Measurements from ENCODE around the gene RDM1.

Gene RDM1, protein sequence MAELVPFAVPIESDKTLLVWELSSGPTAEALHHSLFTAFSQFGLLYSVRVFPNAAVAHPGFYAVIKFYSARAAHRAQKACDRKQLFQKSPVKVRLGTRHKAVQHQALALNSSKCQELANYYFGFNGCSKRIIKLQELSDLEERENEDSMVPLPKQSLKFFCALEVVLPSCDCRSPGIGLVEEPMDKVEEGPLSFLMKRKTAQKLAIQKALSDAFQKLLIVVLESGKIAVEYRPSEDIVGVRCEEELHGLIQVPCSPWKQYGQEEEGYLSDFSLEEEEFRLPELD

GRCh38 chr17:35930211-35931065 lies at the start of gene RDM1:
TSS of gene RDM1 (minus strand) at chr17:35930773. CDS start at chr17:35930727, 46 bp downstream.
- in situ Hi-C loops (cut with MboI; ENCODE audit: low sequenced_read_pairs): loop anchor here (10.0 kb wide), 1 partner anchor 46 kb away; the partner anchor contains the start of gene CCL5

GRCh38 chr17:35978346-35978745 lies 47.8 kb upstream of the RDM1 start:
- in situ Hi-C loops (cut with MboI; ENCODE audit: low sequenced_read_pairs): loop anchor here (10.0 kb wide), 2 partner anchors 96 to 506 kb away; partner anchors contain the start of gene ZNHIT3

DNA sequence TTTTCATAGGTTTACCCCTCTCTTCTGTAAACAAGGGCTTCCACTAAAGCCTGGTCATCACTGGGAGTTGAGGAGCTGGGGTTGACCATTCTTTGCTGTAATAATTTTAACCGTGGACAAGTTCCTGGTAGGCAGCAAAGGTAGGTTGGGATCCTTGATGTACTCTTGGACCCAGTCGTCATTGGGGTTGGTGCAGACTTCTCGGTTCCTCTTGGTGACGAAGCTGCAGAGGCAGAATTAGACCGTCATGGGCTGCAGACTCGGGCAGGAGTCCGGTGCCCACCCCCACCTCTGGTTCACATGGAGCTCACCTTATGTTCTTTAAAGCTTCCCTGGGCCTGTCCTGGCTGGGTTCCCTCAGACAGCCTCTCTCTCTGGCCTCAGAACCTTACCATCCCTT lies 46.9 kb upstream of the RDM1 start:
- in situ Hi-C loops (cut with MboI; ENCODE audit: low sequenced_read_pairs): loop anchor here (10.0 kb wide), 2 partner anchors 97 to 507 kb away; partner anchors contain the start of gene ZNHIT3

- in situ Hi-C loops (cut with MboI; ENCODE audit: low sequenced_read_pairs): loop anchor here (5.0 to 10.0 kb wide), 3 partner anchors 101 to 511 kb away; partner anchors contain the start of gene ZNHIT3
Observed at GRCh38 chr17:35973333-35974260, 43.0 kb upstream of the RDM1 start.

GRCh38 chr17:35972945-35973332 lies 42.4 kb upstream of the RDM1 start:
- in situ Hi-C loops (cut with MboI; ENCODE audit: low sequenced_read_pairs): loop anchor here (5.0 to 10.0 kb wide), 3 partner anchors 102 to 512 kb away; partner anchors contain the start of gene ZNHIT3

- in situ Hi-C loops (cut with MboI; ENCODE audit: low sequenced_read_pairs): loop anchor here (5.0 to 10.0 kb wide), 3 partner anchors 102 to 512 kb away; partner anchors contain the start of gene ZNHIT3
Observed at GRCh38 chr17:35972535-35972934, 42.0 kb upstream of the RDM1 start.

DNA sequence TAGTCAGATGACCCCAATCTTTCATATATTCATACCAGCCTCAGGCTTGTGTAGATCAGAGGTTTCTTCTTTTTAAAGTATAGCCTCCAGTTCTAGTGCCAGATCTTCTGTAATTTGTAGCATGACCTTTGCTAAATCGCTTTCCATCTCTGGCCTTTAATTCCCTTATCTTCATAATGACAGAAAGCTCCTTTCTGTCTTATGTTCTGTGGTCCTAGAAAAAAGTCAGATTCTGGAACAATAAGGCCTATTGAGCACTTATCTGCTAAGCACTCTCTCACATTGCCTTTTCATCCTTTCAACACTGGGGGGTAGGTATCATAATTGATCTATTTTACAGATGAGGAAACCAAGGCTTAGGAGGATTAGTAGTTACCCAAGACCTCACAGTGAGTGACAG lies 41.5 kb upstream of the RDM1 start:
- in situ Hi-C loops (cut with MboI; ENCODE audit: low sequenced_read_pairs): loop anchor here (5.0 to 10.0 kb wide), 3 partner anchors 103 to 513 kb away; partner anchors contain the start of gene ZNHIT3

GRCh38 chr17:35969558-35970380 lies 39.2 kb upstream of the RDM1 start:
- in situ Hi-C loops (cut with MboI; ENCODE audit: low sequenced_read_pairs): loop anchor here (5.0 to 10.0 kb wide), 3 partner anchors 105 to 515 kb away; partner anchors contain the start of gene ZNHIT3

DNA sequence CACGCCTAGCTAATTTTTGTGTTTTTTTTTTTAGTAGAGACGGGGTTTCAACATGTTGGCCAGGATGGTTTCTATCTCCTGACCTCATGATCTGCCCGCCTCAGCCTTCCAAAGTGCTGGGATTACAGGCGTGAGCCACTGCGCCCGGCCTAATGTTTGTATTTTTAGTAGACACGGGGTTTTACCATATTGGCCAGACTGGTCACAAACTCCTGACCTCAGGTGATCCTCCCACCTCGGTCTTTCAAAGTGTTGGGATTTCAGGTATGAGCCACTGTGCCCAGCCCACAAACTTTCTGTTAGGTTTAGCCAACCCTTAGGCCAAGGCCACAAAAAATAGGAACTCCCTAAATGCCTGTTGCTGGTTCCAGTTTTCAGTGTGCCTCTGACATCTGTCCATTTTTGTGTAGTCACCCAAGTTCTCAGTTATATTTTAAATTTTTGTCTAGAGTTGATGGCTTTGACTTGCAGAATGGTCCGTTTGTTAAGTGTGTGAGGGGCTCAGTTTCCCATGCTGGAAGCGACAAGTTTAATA lies 38.0 kb upstream of the RDM1 start:
- in situ Hi-C loops (cut with MboI; ENCODE audit: low sequenced_read_pairs): no loop called here

DNA sequence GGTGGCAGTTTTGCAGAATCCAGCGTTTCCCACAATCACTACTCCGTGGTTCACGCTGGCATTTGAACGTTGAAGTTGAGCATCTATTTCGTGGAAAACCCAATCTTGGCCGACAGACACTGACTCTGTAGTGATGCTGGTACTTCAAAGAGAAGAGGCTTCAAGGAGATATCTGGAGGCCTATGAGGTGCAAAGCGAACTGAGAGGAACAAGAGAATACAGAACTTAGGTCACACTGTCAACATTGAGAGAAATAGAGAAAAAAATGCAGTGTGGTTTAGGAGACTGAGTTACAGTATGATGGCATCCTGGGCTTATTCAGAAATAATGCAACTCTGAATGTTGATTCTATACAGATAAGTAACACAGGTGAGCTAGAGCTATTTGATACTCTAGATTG lies 34.7 kb upstream of the RDM1 start:
- in situ Hi-C loops (cut with MboI; ENCODE audit: low sequenced_read_pairs): no loop called here

GRCh38 chr17:35963663-35964062 lies 33.1 kb upstream of the RDM1 start:
- in situ Hi-C loops (cut with MboI; ENCODE audit: low sequenced_read_pairs): no loop called here

DNA sequence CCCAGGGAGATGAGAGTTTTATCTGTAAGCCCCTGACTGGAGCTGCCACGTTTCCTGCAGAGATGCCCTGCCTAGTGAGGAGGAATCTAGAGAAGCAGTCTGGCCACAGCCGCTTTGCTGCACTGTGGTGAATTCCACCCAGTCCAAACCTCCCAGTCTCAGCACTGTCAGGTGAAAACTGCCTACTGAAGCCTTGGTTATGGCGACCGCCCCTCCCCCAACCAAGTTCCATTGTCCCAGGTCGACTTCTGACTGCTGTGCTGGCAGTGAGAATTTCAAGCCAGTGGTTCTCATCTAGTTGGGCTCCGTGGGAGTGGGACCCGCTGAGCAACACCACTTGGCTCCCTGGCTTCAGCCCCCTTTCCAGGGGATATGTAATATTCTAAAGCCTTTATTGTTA lies 23.1 kb upstream of the RDM1 start:
- in situ Hi-C loops (cut with MboI; ENCODE audit: low sequenced_read_pairs): no loop called here

- in situ Hi-C loops (cut with MboI; ENCODE audit: low sequenced_read_pairs): loop anchor here (10.0 kb wide), 1 partner anchor 95 kb away; no protein-coding TSS in a partner anchor
Observed at GRCh38 chr17:35949401-35949800, 18.8 kb upstream of the RDM1 start.

DNA sequence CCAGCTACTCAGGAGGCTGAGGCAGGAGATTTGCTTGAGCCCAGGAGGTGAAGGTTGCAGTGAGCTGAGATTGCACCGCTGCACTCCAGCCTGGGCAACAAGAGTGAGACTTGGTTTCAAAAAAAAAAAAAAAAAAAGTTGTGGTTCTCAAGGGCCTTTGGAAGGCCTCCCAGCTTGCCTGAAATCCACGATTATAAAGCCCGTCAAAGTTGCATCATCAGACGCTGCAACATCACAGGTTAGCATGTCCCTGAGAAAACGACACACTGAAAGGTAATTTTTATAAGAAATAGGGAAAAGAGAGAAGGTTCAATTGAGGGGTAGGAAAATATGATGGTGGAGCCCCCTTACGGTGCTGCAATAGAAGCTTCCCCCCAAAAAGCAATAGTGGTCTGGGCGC lies 17.5 kb upstream of the RDM1 start:
- in situ Hi-C loops (cut with MboI; ENCODE audit: low sequenced_read_pairs): loop anchor here (10.0 kb wide), 1 partner anchor 93 kb away; no protein-coding TSS in a partner anchor

DNA sequence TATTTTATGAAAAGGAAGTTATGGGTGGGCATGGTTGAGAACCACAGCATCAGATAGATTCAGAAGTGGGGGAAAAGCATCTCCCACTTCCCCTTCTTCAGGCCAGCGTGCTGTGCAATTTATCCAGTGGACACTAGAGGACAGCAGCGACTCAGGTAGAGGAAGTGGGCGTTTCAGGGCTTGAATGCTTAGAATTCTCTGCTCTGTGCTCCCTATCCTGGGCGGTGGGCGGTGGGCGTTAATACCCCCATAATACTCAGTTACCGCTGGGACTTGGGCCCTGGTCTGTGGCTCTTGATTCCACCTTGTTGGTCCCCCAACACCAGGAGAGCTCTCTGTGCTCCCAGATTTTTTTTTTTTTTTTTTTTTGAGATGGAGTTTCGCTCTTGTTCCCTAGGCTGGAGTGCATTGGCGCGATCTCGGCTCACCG lies 16.6 kb upstream of the RDM1 start:
- in situ Hi-C loops (cut with MboI; ENCODE audit: low sequenced_read_pairs): loop anchor here (10.0 kb wide), 1 partner anchor 92 kb away; no protein-coding TSS in a partner anchor

DNA sequence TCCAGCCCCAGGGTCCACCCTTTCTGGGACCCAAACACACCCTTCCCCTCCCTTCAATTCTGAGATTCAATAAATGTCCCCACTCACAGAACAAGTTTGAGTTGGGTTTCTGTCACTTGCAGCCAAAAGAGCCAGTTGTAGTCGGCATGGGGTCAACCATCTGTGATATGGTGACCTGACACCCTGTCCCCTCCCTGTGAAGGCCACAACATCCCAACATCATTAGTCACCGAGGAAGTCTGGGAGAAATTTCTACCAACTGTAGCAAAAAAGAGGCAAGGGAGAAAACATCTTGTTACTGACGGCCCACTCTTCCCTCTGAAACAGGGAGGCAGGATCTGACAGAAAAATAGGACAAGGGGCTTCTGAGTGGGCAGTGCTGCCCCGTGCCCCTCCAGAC lies 13.6 kb upstream of the RDM1 start:
- in situ Hi-C loops (cut with MboI; ENCODE audit: low sequenced_read_pairs): loop anchor here (10.0 kb wide), 1 partner anchor 89 kb away; no protein-coding TSS in a partner anchor

- in situ Hi-C loops (cut with MboI; ENCODE audit: low sequenced_read_pairs): loop anchor here (10.0 kb wide), 1 partner anchor 89 kb away; no protein-coding TSS in a partner anchor
Observed at GRCh38 chr17:35943537-35943936, 13.0 kb upstream of the RDM1 start, which contains the start of gene LYZL6. TSS of gene LYZL6 (minus strand) at chr17:35943713. CDS start at chr17:35939356, 4,357 bp downstream.

GRCh38 chr17:35942588-35943186 lies 12.1 kb upstream of the RDM1 start:
- in situ Hi-C loops (cut with MboI; ENCODE audit: low sequenced_read_pairs): loop anchor here (10.0 kb wide), 1 partner anchor 88 kb away; no protein-coding TSS in a partner anchor

Measured in HL-60/S4 treated with retinoic acid at 250 ng/mL for 4 days and 3 days (cell line).